Lower leg skin (tissue), 4 donors: Measurements from ENCODE around the gene DNASE2. TPM values are rescaled to one million over a fixed set of nuclear protein-coding genes. Genes with fewer than 3 reads are reported as not detected.
"Not testable (repeated sequence)": the region's sequence is repeated elsewhere in the genome, so short reads cannot be mapped to it uniquely, and the experiment has no call there.

ENCODE experiments used
- DNase-seq, 2 donors: peaks; one replicate each; pipeline ENCODE4 v3.0.0-alpha.2; 2019; ENCODE audit warnings: low spot score in 2 of 2
- H3K4me3 ChIP-seq: fragments of 200-600 bp; sonication (generic); 2 replicates; pipeline ENCODE4 v1.5.1; 2017; ENCODE audit warnings: mild to moderate bottlenecking, low read depth; ENCODE audit not compliant: poor library complexity, severe bottlenecking
- CTCF ChIP-seq, 3 donors: fragments of 450-650 bp; IDR thresholded peaks; one replicate each; pipeline ENCODE4 v1.5.1; 2016; ENCODE audit warnings: antibody characterized with exemption in 3 of 3, mild to moderate bottlenecking in 3 of 3, moderate library complexity in 2 of 3
- POLR2A ChIP-seq, 2 donors: fragments of 450-650 bp; IDR thresholded peaks; one replicate each; pipeline ENCODE4 v1.6.1; 2016 to 2017; ENCODE audit warnings: antibody characterized with exemption in 2 of 2, mild to moderate bottlenecking in 1 of 2, moderate library complexity in 1 of 2
- WGBS, 2 donors: methylation state at CpG; one replicate each; pipeline ENCODE4 v1.1.5; 2018; 5-methylcytosine and 5-hydroxymethylcytosine counted together
- intact Hi-C: fragments of 100-400 bp; cut with DNase I; formaldehyde crosslinking; loops from one replicate; pipeline ENCODE4 v1.15.0; 2023; ENCODE audit warnings: low total_unique reads
- total RNA-seq, 4 donors: library from RNA; depleted of rRNA; stranded (reverse); fragments of >200 nt; gene quantifications; one replicate each; pipeline ENCODE4 v1.1.0, GENCODE V29; 2016

Gene DNASE2
- total RNA-seq, 4 donors from 2014 or later: 31.8 to 50.6 (median 36.6) TPM

GRCh38 chr19:12899891-12900518 is 18.8 kb upstream of the DNASE2 start:
- no peak overlapping the region for H3K4me3 ChIP-seq
- WGBS, 2 donors: 84 to 90% methylated on average over 10 of the region's 10 CpGs
- DNase-seq: no peak
- intact Hi-C loops: no loop called here
- TF ChIP-seq POLR2A (IDR thresholded peaks at IDR 0.05) (no peak), CTCF (IDR thresholded peaks at IDR 0.05) (no peak)

- no peak for TF ChIP-seq POLR2A (IDR thresholded peaks at IDR 0.05)
- TF ChIP-seq CTCF (IDR thresholded peaks at IDR 0.05): no peak
Measured at GRCh38 chr19:12896460-12896859, 15.2 kb upstream of the DNASE2 start.

GRCh38 chr19:12893582-12893981 is 12.3 kb upstream of the DNASE2 start:
- no peak for TF ChIP-seq CTCF (IDR thresholded peaks at IDR 0.05)
- no peak for TF ChIP-seq POLR2A (IDR thresholded peaks at IDR 0.05)
- intact Hi-C loops: no loop called here
- no peak for DNase-seq

More at GRCh38 chr19:12896460-12896859, 15.2 kb upstream of the DNASE2 start:
- 95 to 98% methylated on average over 10 to 14 of the region's 17 CpGs for WGBS, 2 donors
- intact Hi-C loops: no loop called here
- DNase-seq: no peak
- no peak overlapping the region for H3K4me3 ChIP-seq

GRCh38 chr19:12891553-12892021 is 10.3 kb upstream of the DNASE2 start:
- no peak for DNase-seq
- WGBS, 2 donors: 4 to 7% methylated on average over 17 to 25 of the region's 26 CpGs
- TF ChIP-seq POLR2A (IDR thresholded peaks at IDR 0.05) (no peak), CTCF (IDR thresholded peaks at IDR 0.05) (no peak)
- intact Hi-C loops: no loop called here
- H3K4me3 ChIP-seq: peak overlapping the region; percentile 77

More at GRCh38 chr19:12893582-12893981, 12.3 kb upstream of the DNASE2 start:
- WGBS, 2 donors: 90 to 99% methylated on average over 5 of the region's 5 CpGs
- no peak overlapping the region for H3K4me3 ChIP-seq

- peak; percentile 99 for DNase-seq
- H3K4me3 ChIP-seq: peak within 1 kb of the TSS; percentile 77
- peak in 1 of 2 donors; percentile 19 for TF ChIP-seq POLR2A (IDR thresholded peaks at IDR 0.05)
- TF ChIP-seq CTCF (IDR thresholded peaks at IDR 0.05): no peak
- intact Hi-C loops: no loop called here
- 0 to 1% methylated on average over 44 to 47 of the region's 49 CpGs for WGBS, 2 donors
Measured at GRCh38 chr19:12890787-12891552, 9.7 kb upstream of the DNASE2 start, which contains the start of gene GCDH. GCDH (plus strand) TSS chr19:12891160; CDS start chr19:12891305, 145 bp downstream.

- H3K4me3 ChIP-seq, DNase-seq, intact Hi-C loops: not testable (repeated sequence)
- WGBS, 2 donors: 26 to 31% methylated on average over 10 of the region's 10 CpGs
Measured at GRCh38 chr19:12890299-12890786, 9.1 kb upstream of the DNASE2 start.
